Breast epithelium (tissue), 4 donors: ENCODE data around the gene PLEKHG7. TPM values are rescaled to one million over a fixed set of nuclear protein-coding genes. Genes with fewer than 3 reads are reported as not detected.
"Not testable (repeated sequence)": the region's sequence is repeated elsewhere in the genome, so short reads cannot be mapped to it uniquely, and the experiment has no call there.

ENCODE experiments used
- DNase-seq, 2 donors: peaks; one replicate each; pipeline ENCODE4 v3.0.0-alpha.2; 2019; ENCODE audit warnings: low spot score in 2 of 2
- H3K27ac ChIP-seq, 2 donors: fragments of 200-600 bp; sonication (generic) in 1 of 2; one replicate each; pipeline ENCODE4 v1.5.1; 2016 to 2019; ENCODE audit warnings: mild to moderate bottlenecking in 1 of 2
- H3K27me3 ChIP-seq, 2 donors: fragments of 200-600 bp; sonication (generic) in 1 of 2; one replicate each; pipeline versions ENCODE4 v1.5.1 to v1.6.0; 2017 to 2019; ENCODE audit warnings: control low read depth in 1 of 2, mild to moderate bottlenecking in 1 of 2
- H3K36me3 ChIP-seq: fragments of 200-600 bp; one replicate; pipeline ENCODE4 v1.5.1; 2019
- H3K4me1 ChIP-seq, 2 donors: fragments of 200-600 bp; sonication (generic); one replicate each; pipeline ENCODE4 v1.5.1; 2016 to 2019; ENCODE audit warnings: control low read depth in 1 of 2
- H3K4me3 ChIP-seq, 3 donors: fragments of 200-600 bp; sonication (generic); 1 replicate in 2 of 3; 2 replicates in 1 of 3; pipeline ENCODE4 v1.5.1; 2016 to 2019; ENCODE audit warnings: mild to moderate bottlenecking in 3 of 3, moderate library complexity in 2 of 3
- H3K9me3 ChIP-seq, 2 donors: fragments of 200-600 bp; sonication (generic) in 1 of 2; one replicate each; pipeline ENCODE4 v1.5.1; 2016 to 2019; ENCODE audit warnings: control low read depth in 1 of 2
- POLR2A ChIP-seq: fragments of 450-650 bp; IDR thresholded peaks from one replicate; pipeline ENCODE4 v1.6.1; 2016; ENCODE audit warnings: antibody characterized with exemption, mild to moderate bottlenecking, moderate library complexity
- POLR2AphosphoS5 ChIP-seq, 3 donors: sonication (generic); formaldehyde crosslinking; IDR thresholded peaks; one replicate each; pipeline ENCODE4 v1.6.1; 2017; ENCODE audit warnings: antibody characterized with exemption in 3 of 3
- intact Hi-C: fragments of 100-400 bp; cut with DNase I; formaldehyde crosslinking; loops from one replicate; pipeline ENCODE4 v1.15.1; 2023; ENCODE audit warnings: low total_unique reads
- total RNA-seq, 3 donors: library from RNA; depleted of rRNA; stranded (reverse); fragments of >200 nt; gene quantifications; one replicate each; pipeline ENCODE4 v1.1.0, GENCODE V29; 2016
- TF ChIP-seq, protein P1 (sequence below), 3 donors: fragments of 450-650 bp; IDR thresholded peaks; one replicate each; pipeline ENCODE4 v1.5.1; 2016 to 2017; ENCODE audit warnings: antibody characterized with exemption in 3 of 3, mild to moderate bottlenecking in 3 of 3, moderate library complexity in 3 of 3

The PLEKHG7 gene
- total RNA-seq, 3 donors from 2014 or later: 0.15 to 0.33 TPM; not detected in 1

DNA sequence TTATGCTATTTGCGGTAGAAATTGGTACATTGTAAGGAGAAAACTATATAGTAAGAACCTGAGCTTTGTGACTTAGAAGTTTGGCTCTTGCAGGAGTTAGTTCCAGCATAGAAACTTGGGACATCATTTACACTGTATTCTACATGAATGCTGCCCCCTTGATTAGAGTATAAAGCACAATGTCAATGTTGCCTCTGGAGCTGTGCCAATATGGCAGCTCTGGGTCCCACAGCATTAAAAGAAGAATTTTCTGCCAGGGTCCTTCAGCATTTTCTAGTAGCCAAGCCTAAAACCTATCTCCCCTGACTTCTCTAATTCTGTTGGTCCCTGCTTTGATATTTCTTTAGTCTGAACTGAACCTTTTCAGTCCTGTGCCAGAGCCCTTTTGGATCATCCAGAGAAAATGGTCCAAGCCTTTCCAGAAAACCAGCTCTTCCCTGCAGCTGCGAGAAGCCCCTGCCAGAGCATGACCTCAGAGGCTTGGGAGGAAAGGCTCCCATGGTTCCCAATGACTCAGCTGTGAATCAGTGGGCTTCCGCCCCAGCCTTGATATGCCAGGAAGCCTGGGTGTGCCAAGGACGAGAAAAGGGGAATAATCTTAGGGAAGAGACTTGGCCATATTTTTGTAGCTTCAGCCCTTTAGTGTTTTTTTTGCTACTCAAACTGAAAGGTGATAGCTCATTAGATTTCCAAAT, 43.2 kb downstream of the PLEKHG7 start:
- no peak for DNase-seq
- Histone ChIP-seq H3K27ac (peak overlapping the region in 1 of 2 donors; percentile 63), H3K4me1 (no peaks in the 10 kb centered on the region)

GRCh38 chr12:92747151-92747550, 44.4 kb downstream of the PLEKHG7 start:
- H3K27ac ChIP-seq: no peak overlapping the region
- H3K9me3 ChIP-seq: no peaks in the 10 kb centered on the region
- no peaks in the 10 kb centered on the region for H3K4me1 ChIP-seq
- TF ChIP-seq POLR2AphosphoS5 (IDR thresholded peaks at IDR 0.05): no peak
- no peak for TF ChIP-seq POLR2A
- TF ChIP-seq, protein P1, sequence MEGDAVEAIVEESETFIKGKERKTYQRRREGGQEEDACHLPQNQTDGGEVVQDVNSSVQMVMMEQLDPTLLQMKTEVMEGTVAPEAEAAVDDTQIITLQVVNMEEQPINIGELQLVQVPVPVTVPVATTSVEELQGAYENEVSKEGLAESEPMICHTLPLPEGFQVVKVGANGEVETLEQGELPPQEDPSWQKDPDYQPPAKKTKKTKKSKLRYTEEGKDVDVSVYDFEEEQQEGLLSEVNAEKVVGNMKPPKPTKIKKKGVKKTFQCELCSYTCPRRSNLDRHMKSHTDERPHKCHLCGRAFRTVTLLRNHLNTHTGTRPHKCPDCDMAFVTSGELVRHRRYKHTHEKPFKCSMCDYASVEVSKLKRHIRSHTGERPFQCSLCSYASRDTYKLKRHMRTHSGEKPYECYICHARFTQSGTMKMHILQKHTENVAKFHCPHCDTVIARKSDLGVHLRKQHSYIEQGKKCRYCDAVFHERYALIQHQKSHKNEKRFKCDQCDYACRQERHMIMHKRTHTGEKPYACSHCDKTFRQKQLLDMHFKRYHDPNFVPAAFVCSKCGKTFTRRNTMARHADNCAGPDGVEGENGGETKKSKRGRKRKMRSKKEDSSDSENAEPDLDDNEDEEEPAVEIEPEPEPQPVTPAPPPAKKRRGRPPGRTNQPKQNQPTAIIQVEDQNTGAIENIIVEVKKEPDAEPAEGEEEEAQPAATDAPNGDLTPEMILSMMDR (IDR thresholded peaks at IDR 0.05): no peak
- no peak for DNase-seq
- H3K27me3 ChIP-seq: no peaks in the 10 kb centered on the region
- no peak overlapping the region for H3K4me3 ChIP-seq
- intact Hi-C loops: no loop called here
- no peaks in the 10 kb centered on the region for H3K36me3 ChIP-seq

More for the DNA sequence above, 43.2 kb downstream of the PLEKHG7 start:
- TF ChIP-seq, protein P1 (IDR thresholded peaks at IDR 0.05): no peak
- peak in 1 of 3 donors; percentile 75 for TF ChIP-seq POLR2AphosphoS5 (IDR thresholded peaks at IDR 0.05)
- no peak overlapping the region for H3K4me3 ChIP-seq
- H3K9me3 ChIP-seq: no peaks in the 10 kb centered on the region
- H3K36me3 ChIP-seq: no peaks in the 10 kb centered on the region
- intact Hi-C loops: no loop called here
- H3K27me3 ChIP-seq: no peaks in the 10 kb centered on the region

- H3K4me1 ChIP-seq, H3K27me3 ChIP-seq, intact Hi-C loops, DNase-seq, H3K36me3 ChIP-seq, H3K27ac ChIP-seq, H3K4me3 ChIP-seq, H3K9me3 ChIP-seq: not testable (repeated sequence)
Measured at GRCh38 chr12:92749691-92750090, 46.9 kb downstream of the PLEKHG7 start.

- peak overlapping the region in 1 of 2 donors; percentile 63 for H3K27ac ChIP-seq
- no peak for DNase-seq
- H3K4me3 ChIP-seq: no peak overlapping the region
- intact Hi-C loops: no loop called here
- H3K9me3 ChIP-seq: no peaks in the 10 kb centered on the region
- no peaks in the 10 kb centered on the region for H3K4me1 ChIP-seq
- TF ChIP-seq, protein P1 (IDR thresholded peaks at IDR 0.05): no peak
- TF ChIP-seq POLR2A: no peak
- no peak for TF ChIP-seq POLR2AphosphoS5 (IDR thresholded peaks at IDR 0.05)
- no peaks in the 10 kb centered on the region for H3K27me3 ChIP-seq
- H3K36me3 ChIP-seq: no peaks in the 10 kb centered on the region
Measured at GRCh38 chr12:92753976-92754885, 51.4 kb downstream of the PLEKHG7 start.

DNA sequence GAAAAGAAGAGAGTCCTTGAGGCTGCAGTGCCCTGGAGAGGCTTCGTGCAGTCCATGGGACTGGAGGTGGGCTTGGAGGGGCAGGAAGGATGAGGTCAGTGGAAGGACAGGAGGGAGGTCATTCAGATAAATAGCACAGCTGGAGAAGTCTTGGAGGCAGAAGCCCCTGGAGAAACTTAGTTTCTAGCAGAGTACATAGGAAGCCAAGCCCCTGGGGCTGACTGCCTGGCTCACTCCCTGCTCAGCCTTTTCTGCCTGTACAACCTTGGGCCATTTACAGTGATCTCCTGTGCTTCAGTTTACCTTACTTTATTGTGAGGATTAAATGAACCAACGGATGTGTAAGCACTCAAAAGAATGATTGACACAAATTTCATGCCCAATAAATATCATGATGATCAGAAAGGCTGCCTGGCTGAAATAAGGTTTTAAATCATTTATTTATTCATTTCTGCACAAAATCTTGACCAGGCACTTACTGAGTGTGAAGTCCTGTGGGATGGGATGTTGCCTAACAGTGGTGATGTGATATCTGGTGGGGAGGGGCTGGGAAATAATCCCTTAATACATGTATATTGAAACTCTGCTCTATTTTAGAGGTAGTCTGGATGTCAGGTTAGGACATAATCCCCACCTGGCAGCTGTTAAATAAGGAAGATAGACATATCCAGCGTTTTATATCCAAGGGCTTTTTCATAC, 54.3 kb downstream of the PLEKHG7 start:
- Histone ChIP-seq H3K4me3 (no peak overlapping the region), H3K4me1 (no peaks in the 10 kb centered on the region), H3K27me3 (no peaks in the 10 kb centered on the region), H3K9me3 (no peaks in the 10 kb centered on the region), H3K36me3 (no peaks in the 10 kb centered on the region), H3K27ac (no peak overlapping the region)
- intact Hi-C loops: no loop called here
- TF ChIP-seq POLR2AphosphoS5 (IDR thresholded peaks at IDR 0.05) (no peak), POLR2A (no peak)
- TF ChIP-seq, protein P1 (IDR thresholded peaks at IDR 0.05): no peak
- no peak for DNase-seq
